ENCODE data around the gene TMEM209.

The TMEM209 gene

GRCh38 chr7:130210181-130210935 is 5.2 kb upstream of the TMEM209 start:
- no peak overlapping the region for H3K27ac ChIP-seq (replicated peaks)
- no peaks in the 10 kb centered on the region for H3K27me3 ChIP-seq (ENCODE audit: insufficient read depth, poor library complexity, severe bottlenecking)
- no peak for TF ChIP-seq POLR2AphosphoS5 (IDR thresholded peaks at IDR 0.05; ENCODE audit: low read depth)
- TF ChIP-seq GABPA (IDR thresholded peaks at IDR 0.05; ENCODE audit: low read depth), result no peak
- TF ChIP-seq SPI1 (IDR thresholded peaks at IDR 0.05; ENCODE audit: borderline replicate concordance, low read depth), result no peak
- no peak for TF ChIP-seq CTCF (IDR thresholded peaks at IDR 0.05; ENCODE audit: insufficient read depth, low read length)
- no peak overlapping the region for H3K4me3 ChIP-seq (replicated peaks; ENCODE audit: insufficient read depth, low read length)
- DNase-seq (ENCODE audit: low read depth in 1 of 2, low spot score in 1 of 2), result no peak

DNA sequence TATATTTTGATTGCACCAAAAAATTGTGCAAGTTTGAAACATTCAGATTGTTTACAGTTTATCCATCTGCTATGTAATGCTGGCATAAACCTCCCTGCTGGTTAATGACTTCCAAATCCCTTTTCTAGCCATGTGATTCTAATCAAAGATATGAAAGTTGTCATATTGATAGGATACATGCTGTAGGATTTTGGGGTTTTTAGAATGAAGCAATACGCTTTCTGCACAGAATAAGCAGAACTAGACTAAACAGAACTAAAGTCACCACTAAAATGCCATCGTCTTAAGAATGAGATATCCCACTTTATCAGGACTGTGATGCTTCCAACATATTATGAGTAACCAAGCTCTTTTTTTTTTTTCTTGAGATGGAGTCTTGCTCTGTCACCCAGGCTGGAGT is 3.3 kb upstream of the TMEM209 start:
- TF ChIP-seq POLR2AphosphoS5 (IDR thresholded peaks at IDR 0.05; ENCODE audit: low read depth) (no peak), SPI1 (IDR thresholded peaks at IDR 0.05; ENCODE audit: borderline replicate concordance, low read depth) (no peak), CTCF (IDR thresholded peaks at IDR 0.05; ENCODE audit: insufficient read depth, low read length) (no peak), GABPA (IDR thresholded peaks at IDR 0.05; ENCODE audit: low read depth) (no peak)
- TF ChIP-seq, protein P1, sequence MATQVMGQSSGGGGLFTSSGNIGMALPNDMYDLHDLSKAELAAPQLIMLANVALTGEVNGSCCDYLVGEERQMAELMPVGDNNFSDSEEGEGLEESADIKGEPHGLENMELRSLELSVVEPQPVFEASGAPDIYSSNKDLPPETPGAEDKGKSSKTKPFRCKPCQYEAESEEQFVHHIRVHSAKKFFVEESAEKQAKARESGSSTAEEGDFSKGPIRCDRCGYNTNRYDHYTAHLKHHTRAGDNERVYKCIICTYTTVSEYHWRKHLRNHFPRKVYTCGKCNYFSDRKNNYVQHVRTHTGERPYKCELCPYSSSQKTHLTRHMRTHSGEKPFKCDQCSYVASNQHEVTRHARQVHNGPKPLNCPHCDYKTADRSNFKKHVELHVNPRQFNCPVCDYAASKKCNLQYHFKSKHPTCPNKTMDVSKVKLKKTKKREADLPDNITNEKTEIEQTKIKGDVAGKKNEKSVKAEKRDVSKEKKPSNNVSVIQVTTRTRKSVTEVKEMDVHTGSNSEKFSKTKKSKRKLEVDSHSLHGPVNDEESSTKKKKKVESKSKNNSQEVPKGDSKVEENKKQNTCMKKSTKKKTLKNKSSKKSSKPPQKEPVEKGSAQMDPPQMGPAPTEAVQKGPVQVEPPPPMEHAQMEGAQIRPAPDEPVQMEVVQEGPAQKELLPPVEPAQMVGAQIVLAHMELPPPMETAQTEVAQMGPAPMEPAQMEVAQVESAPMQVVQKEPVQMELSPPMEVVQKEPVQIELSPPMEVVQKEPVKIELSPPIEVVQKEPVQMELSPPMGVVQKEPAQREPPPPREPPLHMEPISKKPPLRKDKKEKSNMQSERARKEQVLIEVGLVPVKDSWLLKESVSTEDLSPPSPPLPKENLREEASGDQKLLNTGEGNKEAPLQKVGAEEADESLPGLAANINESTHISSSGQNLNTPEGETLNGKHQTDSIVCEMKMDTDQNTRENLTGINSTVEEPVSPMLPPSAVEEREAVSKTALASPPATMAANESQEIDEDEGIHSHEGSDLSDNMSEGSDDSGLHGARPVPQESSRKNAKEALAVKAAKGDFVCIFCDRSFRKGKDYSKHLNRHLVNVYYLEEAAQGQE (IDR thresholded peaks at IDR 0.05; ENCODE audit: insufficient replicate concordance, low read depth), result no peak
- no peak for DNase-seq (ENCODE audit: low read depth in 1 of 2, low spot score in 1 of 2)

GRCh38 chr7:130207642-130208041 is 2.4 kb upstream of the TMEM209 start, which contains the start of gene SSMEM1:
Gene SSMEM1, plus strand, starts transcription at chr7:130207860. Its CDS starts 51 bp downstream, at chr7:130207911.
- no peak within 1 kb of the TSS; the same call in 1 of the 2 replicates for H3K27ac ChIP-seq (replicated peaks)
- DNase-seq (ENCODE audit: low read depth in 1 of 2, low spot score in 1 of 2), result no peak
- H3K27me3 ChIP-seq (ENCODE audit: insufficient read depth, poor library complexity, severe bottlenecking), result no peaks in the 10 kb centered on the region
- TF ChIP-seq GABPA (IDR thresholded peaks at IDR 0.05; ENCODE audit: low read depth) (no peak), CTCF (IDR thresholded peaks at IDR 0.05; ENCODE audit: insufficient read depth, low read length) (no peak), SPI1 (IDR thresholded peaks at IDR 0.05; ENCODE audit: borderline replicate concordance, low read depth) (no peak), POLR2AphosphoS5 (IDR thresholded peaks at IDR 0.05; ENCODE audit: low read depth) (no peak)
- TF ChIP-seq, protein P1 (IDR thresholded peaks at IDR 0.05; ENCODE audit: insufficient replicate concordance, low read depth), result no peak
- H3K4me3 ChIP-seq (replicated peaks; ENCODE audit: insufficient read depth, low read length), result no peak within 1 kb of the TSS

More for the DNA sequence above, 3.3 kb upstream of the TMEM209 start:
- Histone ChIP-seq H3K27ac (replicated peaks) (no peak overlapping the region), H3K4me3 (replicated peaks; ENCODE audit: insufficient read depth, low read length) (no peak overlapping the region), H3K27me3 (ENCODE audit: insufficient read depth, poor library complexity, severe bottlenecking) (no peaks in the 10 kb centered on the region)

Data from HL-60 (cell line).